ENCODE results near the gene PLCB3.

The PLCB3 gene

DNA sequence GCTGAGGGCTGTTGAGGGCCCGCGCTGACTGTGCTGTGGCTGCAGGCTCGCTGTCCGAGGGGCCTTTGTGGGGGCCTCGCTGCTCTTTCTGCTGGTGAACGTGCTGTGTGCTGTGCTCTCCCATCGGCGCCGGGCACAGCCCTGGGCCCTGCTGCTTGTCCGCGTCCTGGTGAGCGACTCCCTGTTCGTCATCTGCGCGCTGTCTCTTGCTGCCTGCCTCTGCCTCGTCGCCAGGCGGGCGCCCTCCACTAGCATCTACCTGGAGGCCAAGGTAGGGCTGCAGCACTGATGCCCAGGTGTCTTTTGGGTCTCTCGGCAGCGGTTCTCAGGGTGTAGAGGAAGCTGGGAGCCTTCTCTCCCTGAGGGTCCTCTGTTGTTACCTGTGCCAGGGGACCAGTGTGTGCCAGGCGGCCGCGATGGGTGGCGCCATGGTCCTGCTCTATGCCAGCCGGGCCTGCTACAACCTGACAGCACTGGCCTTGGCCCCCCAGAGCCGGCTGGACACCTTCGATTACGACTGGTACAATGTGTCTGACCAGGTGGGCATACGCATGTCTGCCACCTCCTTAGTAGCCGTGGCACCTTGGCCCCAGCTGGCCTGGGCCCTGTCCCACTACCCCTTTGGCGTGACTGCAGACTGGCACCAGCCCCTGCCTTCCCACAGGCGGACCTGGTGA is 36.5 kb downstream of the PLCB3 start:
- DNase-seq (ENCODE audit: insufficient read length) (no peak), FAIRE-seq (no peak)
- TF ChIP-seq POLR2A (IDR thresholded peaks at IDR 0.05; ENCODE audit: low read depth, low read length): no peak
- TF ChIP-seq POLR2AphosphoS5 (IDR thresholded peaks at IDR 0.05; ENCODE audit: low read depth, low read length): no peak
- no peak for TF ChIP-seq TAF1 (IDR thresholded peaks at IDR 0.05; ENCODE audit: borderline replicate concordance, low read depth, low read length)

DNA sequence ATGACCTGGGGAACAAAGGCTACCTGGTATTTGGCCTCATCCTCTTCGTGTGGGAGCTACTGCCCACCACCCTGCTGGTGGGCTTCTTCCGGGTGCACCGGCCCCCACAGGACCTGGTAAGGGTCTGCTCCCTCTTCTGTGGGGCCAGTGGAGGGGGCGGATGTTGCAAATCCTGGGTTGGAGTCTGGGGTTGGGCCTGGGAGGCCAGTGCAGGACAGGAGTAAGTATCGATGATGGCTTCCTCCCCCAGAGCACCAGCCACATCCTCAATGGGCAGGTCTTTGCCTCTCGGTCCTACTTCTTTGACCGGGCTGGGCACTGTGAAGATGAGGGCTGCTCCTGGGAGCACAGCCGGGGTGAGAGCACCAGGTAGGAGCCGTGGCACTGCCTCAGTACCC is 37.0 kb downstream of the PLCB3 start:
- TF ChIP-seq TAF1 (IDR thresholded peaks at IDR 0.05; ENCODE audit: borderline replicate concordance, low read depth, low read length): no peak
- no peak for TF ChIP-seq POLR2AphosphoS5 (IDR thresholded peaks at IDR 0.05; ENCODE audit: low read depth, low read length)
- TF ChIP-seq POLR2A (IDR thresholded peaks at IDR 0.05; ENCODE audit: low read depth, low read length): no peak
- FAIRE-seq: no peak

GRCh38 chr11:64289002-64289564 is 37.8 kb downstream of the PLCB3 start:
- FAIRE-seq (no peak), DNase-seq (ENCODE audit: insufficient read length) (no peak)
- no peak for TF ChIP-seq POLR2AphosphoS5 (IDR thresholded peaks at IDR 0.05; ENCODE audit: low read depth, low read length)
- no peak for TF ChIP-seq POLR2A (IDR thresholded peaks at IDR 0.05; ENCODE audit: low read depth, low read length)

More for the DNA sequence above, 37.0 kb downstream of the PLCB3 start:
- no peak for DNase-seq (ENCODE audit: insufficient read length)

- DNase-seq (ENCODE audit: insufficient read length) (no peak), FAIRE-seq (no peak)
- no peak for TF ChIP-seq TAF1 (IDR thresholded peaks at IDR 0.05; ENCODE audit: borderline replicate concordance, low read depth, low read length)
- TF ChIP-seq POLR2A (IDR thresholded peaks at IDR 0.05; ENCODE audit: low read depth, low read length): no peak
- no peak for TF ChIP-seq POLR2AphosphoS5 (IDR thresholded peaks at IDR 0.05; ENCODE audit: low read depth, low read length)
Measured at GRCh38 chr11:64290352-64291261, 39.3 kb downstream of the PLCB3 start.

GRCh38 chr11:64291262-64291751 is 40.0 kb downstream of the PLCB3 start, which contains the start of gene KCNK4:
TSS of gene KCNK4 (plus strand) at chr11:64291302. CDS start at chr11:64293019, 1,717 bp downstream.
- TF ChIP-seq TAF1 (IDR thresholded peaks at IDR 0.05; ENCODE audit: borderline replicate concordance, low read depth, low read length): no peak
- TF ChIP-seq POLR2AphosphoS5 (IDR thresholded peaks at IDR 0.05; ENCODE audit: low read depth, low read length): no peak
- no peak for TF ChIP-seq POLR2A (IDR thresholded peaks at IDR 0.05; ENCODE audit: low read depth, low read length)
- DNase-seq (ENCODE audit: insufficient read length): no peak
- FAIRE-seq: no peak

GRCh38 chr11:64291752-64292459 is 40.6 kb downstream of the PLCB3 start:
- DNase-seq (ENCODE audit: insufficient read length): no peak

GRCh38 chr11:64292460-64293254 is 41.3 kb downstream of the PLCB3 start:
- TF ChIP-seq POLR2A (IDR thresholded peaks at IDR 0.05; ENCODE audit: low read depth, low read length) (no peak), POLR2AphosphoS5 (IDR thresholded peaks at IDR 0.05; ENCODE audit: low read depth, low read length) (no peak), TAF1 (IDR thresholded peaks at IDR 0.05; ENCODE audit: borderline replicate concordance, low read depth, low read length) (no peak)
- FAIRE-seq (no peak), DNase-seq (ENCODE audit: insufficient read length) (no peak)

More at GRCh38 chr11:64291752-64292459, 40.6 kb downstream of the PLCB3 start:
- no peak for TF ChIP-seq TAF1 (IDR thresholded peaks at IDR 0.05; ENCODE audit: borderline replicate concordance, low read depth, low read length)
- TF ChIP-seq POLR2A (IDR thresholded peaks at IDR 0.05; ENCODE audit: low read depth, low read length): no peak
- no peak for TF ChIP-seq POLR2AphosphoS5 (IDR thresholded peaks at IDR 0.05; ENCODE audit: low read depth, low read length)
- no peak for FAIRE-seq

DNA sequence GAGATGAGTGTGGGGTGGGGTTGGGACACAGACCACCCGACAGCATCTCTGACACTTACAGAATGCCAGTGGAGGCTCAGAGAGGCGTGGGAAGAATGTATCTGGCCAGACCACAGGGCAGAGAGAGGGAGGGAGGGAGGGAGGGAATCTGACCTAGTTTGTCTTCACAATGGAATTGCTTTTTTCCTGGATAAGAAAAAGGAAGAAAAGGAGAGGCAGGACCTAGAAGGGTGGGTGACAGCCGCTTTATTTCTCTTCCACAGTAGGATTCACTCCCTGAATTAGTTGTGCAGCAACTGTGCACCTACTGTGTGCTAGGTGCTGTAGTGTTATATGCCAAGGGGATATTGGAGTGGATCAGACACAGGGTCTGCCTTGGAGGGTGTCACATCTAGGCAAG is 43.4 kb downstream of the PLCB3 start:
- DNase-seq (ENCODE audit: insufficient read length) (no peak), FAIRE-seq (no peak)
- no peak for TF ChIP-seq TAF1 (IDR thresholded peaks at IDR 0.05; ENCODE audit: borderline replicate concordance, low read depth, low read length)
- no peak for TF ChIP-seq POLR2A (IDR thresholded peaks at IDR 0.05; ENCODE audit: low read depth, low read length)
- no peak for TF ChIP-seq POLR2AphosphoS5 (IDR thresholded peaks at IDR 0.05; ENCODE audit: low read depth, low read length)

DNA sequence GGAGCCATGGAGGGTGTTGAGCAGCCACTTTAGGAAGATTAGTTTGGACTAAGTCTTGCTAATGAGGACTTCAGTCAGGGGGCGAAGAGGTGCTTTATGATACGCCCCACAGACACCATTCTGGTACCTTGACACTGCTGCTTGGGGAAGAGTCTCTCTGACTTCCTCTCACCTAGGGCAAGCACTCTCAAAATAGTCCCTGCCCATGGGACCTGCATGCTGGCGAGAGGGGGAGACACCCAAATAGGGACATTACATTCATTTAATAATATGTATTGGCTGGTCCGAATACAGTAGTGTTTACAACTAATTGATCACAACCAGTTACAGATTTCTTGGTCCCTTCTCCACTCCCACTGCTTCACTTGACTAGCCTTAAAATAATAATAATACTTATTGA is 44.4 kb downstream of the PLCB3 start:
- DNase-seq (ENCODE audit: insufficient read length): no peak
- FAIRE-seq: no peak
- TF ChIP-seq TAF1 (IDR thresholded peaks at IDR 0.05; ENCODE audit: borderline replicate concordance, low read depth, low read length) (no peak), POLR2A (IDR thresholded peaks at IDR 0.05; ENCODE audit: low read depth, low read length) (no peak), POLR2AphosphoS5 (IDR thresholded peaks at IDR 0.05; ENCODE audit: low read depth, low read length) (no peak)

DNA sequence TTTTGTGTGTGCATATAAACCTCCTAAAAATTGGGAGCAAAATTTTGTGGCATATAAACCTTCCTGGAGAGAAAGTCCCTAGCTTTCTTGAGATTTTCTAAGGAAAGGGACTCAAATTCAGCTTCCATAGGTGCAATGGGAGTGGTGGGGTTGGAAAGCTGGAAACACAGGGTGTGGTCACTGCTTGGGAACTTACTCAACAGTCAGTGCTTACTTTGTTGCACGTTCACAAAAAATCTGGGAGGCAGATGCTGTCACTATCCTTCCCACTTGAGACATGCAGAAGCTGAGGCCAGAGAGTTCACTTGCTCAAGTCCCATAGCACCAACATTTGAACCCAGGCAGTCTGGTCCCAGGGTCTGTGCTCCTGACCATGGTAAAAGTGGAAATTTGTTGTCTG is 44.9 kb downstream of the PLCB3 start:
- TF ChIP-seq POLR2AphosphoS5 (IDR thresholded peaks at IDR 0.05; ENCODE audit: low read depth, low read length): no peak
- TF ChIP-seq TAF1 (IDR thresholded peaks at IDR 0.05; ENCODE audit: borderline replicate concordance, low read depth, low read length): no peak
- no peak for TF ChIP-seq POLR2A (IDR thresholded peaks at IDR 0.05; ENCODE audit: low read depth, low read length)
- DNase-seq (ENCODE audit: insufficient read length) (no peak), FAIRE-seq (no peak)

Data from GM12892 (cell line).